ENCODE measurements around the gene WDR93.

- no peak for TF ChIP-seq YY1 (IDR thresholded peaks at IDR 0.05; ENCODE audit: insufficient read depth, insufficient read length)
- TF ChIP-seq SUZ12 (IDR thresholded peaks at IDR 0.05; ENCODE audit: extremely low read depth, insufficient read depth, insufficient read length) = no peak
- no peak for TF ChIP-seq ZNF274 (IDR thresholded peaks at IDR 0.05; ENCODE audit: low read depth, low read length)
Observed at GRCh38 chr15:89761929-89762328, 71.3 kb downstream of the WDR93 start.

Data from NT2/D1 (cell line).